HCT116 (cell line): Measurements from ENCODE around the gene SDC3. TPM values are rescaled to one million over a fixed set of nuclear protein-coding genes. Genes with fewer than 3 reads are reported as not detected.

ENCODE experiments used
- ATAC-seq: fragments of 200-7000 bp; cut with Tn5 transposase; 2 replicates; pipeline ENCODE4 v1.9.1; 2020; ENCODE audit warnings: mild to moderate bottlenecking, moderate library complexity
- BruUV-seq: library from RNA; stranded (reverse); fragments of 400-500 nt; replicated peaks from 2 replicates; lab custom pipeline; 2021; lab: Mats Ljungman, UMichigan
- CTCF ChIA-PET: fragments of 300-600 bp; sonication (Branson Sonifier 250); formaldehyde crosslinking; loops from one replicate; lab custom pipeline; 2021; ENCODE audit warnings: antibody characterized with exemption; lab: Charles Lee
- POLR2A ChIA-PET: fragments of 300-600, 350-600 bp; sonication (Branson Sonifier 250); formaldehyde crosslinking; loops from one replicate; lab custom pipeline; 2021; ENCODE audit warnings: antibody characterized with exemption; lab: Charles Lee
- RAD21 ChIA-PET, 2 experiments: fragments of 300-600 bp; sonication (Branson Sonifier 250); formaldehyde crosslinking; loops; one replicate each; lab custom pipeline; 2023; ENCODE audit warnings: low total read pairs in 2 of 2; ENCODE audit not compliant: uncharacterized antibody in 2 of 2, unreplicated experiment in 2 of 2, low non-redundant PET in 1 of 2; lab: Charles Lee
- DNase-seq: peaks from one replicate; pipeline ENCODE4 v3.0.0-alpha.2; 2010; ENCODE audit warnings: low read depth, low spot score
- H2AFZ ChIP-seq: fragments of 200-600 bp; shearing (Covaris generic), sonication (generic); 2 replicates; pipeline ENCODE4 v1.6.1; 2017; ENCODE audit warnings: low read depth, mixed run types, mixed read lengths, antibody characterized with exemption, low read length; ENCODE audit not compliant: poor library complexity, severe bottlenecking
- H3K27ac ChIP-seq: 2 replicates; pipeline ENCODE4 v1.5.1; 2012; ENCODE audit warnings: low read depth, low read length
- H3K27me3 ChIP-seq: fragments of 200-600 bp; sonication (generic); 2 replicates; pipeline ENCODE4 v1.6.1; 2016; ENCODE audit warnings: mixed run types, low read length, mixed read lengths; ENCODE audit not compliant: insufficient read depth
- H3K36me3 ChIP-seq, 2 experiments: fragments of 200-500 bp in 1 of 2; fragments of 200-600 bp in 1 of 2; sonication (Bioruptor generic) in 1 of 2; sonication (generic) in 1 of 2; 2 replicates each; pipeline versions ENCODE4 v1.5.1 to v1.6.1; 2014 to 2016; ENCODE audit warnings: low read length in 2 of 2, inconsistent platforms in 1 of 2, mixed read lengths in 1 of 2, mixed run types in 1 of 2; ENCODE audit not compliant: insufficient read depth in 2 of 2, control insufficient read depth in 1 of 2
- H3K4me1 ChIP-seq, 2 experiments: fragments of 200-600 bp in 1 of 2; sonication (generic) in 1 of 2; 2 replicates each; pipeline versions ENCODE4 v1.5.1 to v1.6.1; 2012 to 2017; ENCODE audit warnings: low read length in 2 of 2, inconsistent platforms in 1 of 2, mild to moderate bottlenecking in 1 of 2, mixed read lengths in 1 of 2, mixed run types in 1 of 2, moderate library complexity in 1 of 2; ENCODE audit not compliant: insufficient read depth in 2 of 2, control insufficient read depth in 1 of 2
- H3K4me2 ChIP-seq: fragments of 200-600 bp; sonication (generic); 2 replicates; pipeline ENCODE4 v1.6.1; 2017; ENCODE audit warnings: mixed run types, low read length, mixed read lengths
- H3K4me3 ChIP-seq, 2 experiments: fragments of 200-600 bp in 1 of 2; sonication (generic) in 1 of 2; replicated peaks in 1 of 2; 2 replicates each; pipeline ENCODE4 v1.5.1; 2011 to 2016; ENCODE audit warnings: low read length in 2 of 2, control low read depth in 1 of 2, low read depth in 1 of 2, mild to moderate bottlenecking in 1 of 2, mixed read lengths in 1 of 2, mixed run types in 1 of 2
- H3K79me2 ChIP-seq: fragments of 200-600 bp; sonication (generic); 2 replicates; pipeline ENCODE4 v1.6.1; 2017; ENCODE audit warnings: mild to moderate bottlenecking, mixed run types, low read length, moderate library complexity, mixed read lengths; ENCODE audit not compliant: insufficient read depth
- H3K9ac ChIP-seq: fragments of 200-600 bp; sonication (generic); 2 replicates; pipeline ENCODE4 v1.6.1; 2016; ENCODE audit warnings: low read length, mixed read lengths
- H3K9me2 ChIP-seq: fragments of 200-600 bp; sonication (generic), shearing (Covaris generic); 2 replicates; pipeline ENCODE4 v1.6.1; 2017; ENCODE audit warnings: mixed run types, mild to moderate bottlenecking, moderate library complexity; ENCODE audit not compliant: insufficient read depth
- H3K9me3 ChIP-seq, 2 experiments: fragments of 200-500 bp in 1 of 2; fragments of 200-600 bp in 1 of 2; sonication (Bioruptor generic) in 1 of 2; sonication (generic) in 1 of 2; 2 replicates each; pipeline ENCODE4 v1.6.1; 2014 to 2017; ENCODE audit warnings: low read length in 2 of 2, mixed read lengths in 2 of 2, inconsistent platforms in 1 of 2, low read depth in 1 of 2, mild to moderate bottlenecking in 1 of 2, mixed run types in 1 of 2, moderate library complexity in 1 of 2; ENCODE audit not compliant: control insufficient read depth in 1 of 2, insufficient read depth in 1 of 2
- H4K20me1 ChIP-seq: fragments of 200-600 bp; sonication (generic), shearing (Covaris generic); 2 replicates; pipeline ENCODE4 v1.6.1; 2017; ENCODE audit warnings: mixed run types, mild to moderate bottlenecking, moderate library complexity; ENCODE audit not compliant: insufficient read depth
- CEBPB ChIP-seq: IDR thresholded peaks from 2 replicates; pipeline ENCODE4 v1.6.1; 2012; ENCODE audit warnings: low read depth
- EGR1 ChIP-seq: IDR thresholded peaks from 2 replicates; pipeline ENCODE4 v1.6.1; 2012; ENCODE audit warnings: low read depth
- EZH2 ChIP-seq: fragments of 200-600 bp; sonication (generic); IDR thresholded peaks from 2 replicates; pipeline ENCODE4 v1.6.1; 2017; ENCODE audit warnings: antibody characterized with exemption, mixed run types
- JUND ChIP-seq: IDR thresholded peaks from 2 replicates; pipeline ENCODE4 v1.6.1; 2012
- MAX ChIP-seq: IDR thresholded peaks from 2 replicates; pipeline ENCODE4 v1.6.1; 2012
- POLR2A ChIP-seq: IDR thresholded peaks from 2 replicates; pipeline ENCODE4 v1.7.0; 2011; ENCODE audit warnings: borderline replicate concordance; ENCODE audit not compliant: insufficient read depth, insufficient read length; ENCODE audit errors: extremely low read depth
- POLR2AphosphoS5 ChIP-seq: IDR thresholded peaks from 2 replicates; pipeline ENCODE4 v1.6.1; 2011; ENCODE audit warnings: mild to moderate bottlenecking, low read depth, low read length, moderate library complexity
- RAD21 ChIP-seq: IDR thresholded peaks from 2 replicates; pipeline ENCODE4 v1.6.1; 2012; ENCODE audit warnings: low read depth, mild to moderate bottlenecking
- SIN3A ChIP-seq: IDR thresholded peaks from 2 replicates; pipeline ENCODE4 v1.6.1; 2012; ENCODE audit warnings: low read depth
- SP1 ChIP-seq: IDR thresholded peaks from 2 replicates; pipeline ENCODE4 v1.6.1; 2012; ENCODE audit warnings: low read depth
- ZFX ChIP-seq: fragments of 450-650 bp; IDR thresholded peaks from 2 replicates; pipeline ENCODE4 v1.6.1; 2017
- intact Hi-C: fragments of 100-400 bp; cut with micrococcal nuclease; formaldehyde crosslinking; loops from 2 replicates; pipeline ENCODE4 v1.10.0; 2022
- total RNA-seq: library from RNA; stranded (reverse); gene quantifications from one replicate; pipeline ENCODE4 v1.2.1, GENCODE V29; 2021; ENCODE audit not compliant: unreplicated experiment

SDC3 gene
- total RNA-seq, 1 experiment from 2014 or later = 40.1 TPM

GRCh38 chr1:30900486-30900885 lies 8.1 kb downstream of the SDC3 start:
- ChIA-PET POLR2A (no interaction called here), RAD21 (no interaction called here), CTCF (no interaction called here)
- no TSS peak for BruUV-seq
- no peak overlapping the region for H2AFZ ChIP-seq
- no peaks in the 10 kb centered on the region for H3K27me3 ChIP-seq
- no peak overlapping the region for H3K4me2 ChIP-seq
- H3K36me3 ChIP-seq = no peaks in the 10 kb centered on the region
- TF ChIP-seq CEBPB (no peak), MAX (no peak), RAD21 (no peak), EZH2 (no peak), SP1 (no peak)
- no peak overlapping the region for H3K27ac ChIP-seq
- no peak overlapping the region for H3K9ac ChIP-seq
- no peaks in the 10 kb centered on the region for H4K20me1 ChIP-seq
- H3K9me2 ChIP-seq = no peaks in the 10 kb centered on the region
- no peak overlapping the region for H3K4me3 ChIP-seq
- DNase-seq (no peak), ATAC-seq (no peak)
- H3K9me3 ChIP-seq = no peaks in the 10 kb centered on the region
- H3K4me1 ChIP-seq = peaks cover 0 to 7% of the 10 kb centered on the region in 2 experiments; a peak in 1 of 4 replicates
- H3K79me2 ChIP-seq = peaks cover 9% of the 10 kb centered on the region
- intact Hi-C loops = no loop called here

- H3K79me2 ChIP-seq = peaks cover 8% of the 10 kb centered on the region
- no peak overlapping the region for H3K9ac ChIP-seq
- TF ChIP-seq MAX (no peak), EGR1 (no peak), SP1 (no peak), JUND (no peak), ZFX (no peak), SIN3A (no peak), POLR2AphosphoS5 (no peak), POLR2A (no peak)
- no peak overlapping the region for H3K4me2 ChIP-seq
- ChIA-PET POLR2A (no interaction called here), CTCF (no interaction called here), RAD21 (no interaction called here)
- DNase-seq (no peak), ATAC-seq (no peak)
- no peaks in the 10 kb centered on the region for H4K20me1 ChIP-seq
- H3K4me1 ChIP-seq = peaks cover 0 to 7% of the 10 kb centered on the region in 2 experiments; a peak in 1 of 4 replicates
- H3K27ac ChIP-seq = no peak overlapping the region
- no peak overlapping the region for H2AFZ ChIP-seq
- no peaks in the 10 kb centered on the region for H3K9me2 ChIP-seq
- no peaks in the 10 kb centered on the region for H3K36me3 ChIP-seq
- intact Hi-C loops = no loop called here
- BruUV-seq = no TSS peak
- H3K4me3 ChIP-seq = no peak overlapping the region
- H3K27me3 ChIP-seq = no peaks in the 10 kb centered on the region
- H3K9me3 ChIP-seq = no peaks in the 10 kb centered on the region
Measured at GRCh38 chr1:30899577-30900389, 8.8 kb downstream of the SDC3 start.
